ENCODE data around the gene GNB3.
"Not testable (repeated sequence)": the region's sequence is repeated elsewhere in the genome, so short reads cannot be mapped to it uniquely, and the experiment has no call there.

The GNB3 gene

GRCh38 chr12:6867413-6868210, 26.9 kb downstream of the GNB3 start, which contains the start of gene TPI1:
Gene TPI1, plus strand, starts transcription at chr12:6867531. Its CDS starts 36 bp downstream, at chr12:6867567.
- H3K9me3 ChIP-seq (ENCODE audit: severe bottlenecking) = no peaks in the 10 kb centered on the region
- no peaks in the 10 kb centered on the region for H3K27me3 ChIP-seq (ENCODE audit: insufficient read depth, poor library complexity, severe bottlenecking)
- peaks cover 59% of the 10 kb centered on the region for H3K36me3 ChIP-seq (ENCODE audit: low read depth)
- H3K27ac ChIP-seq (ENCODE audit: poor library complexity, severe bottlenecking) = peak within 1 kb of the TSS; percentile 88
- ATAC-seq (ENCODE audit: low read depth) (peak; percentile 57), DNase-seq (ENCODE audit: low spot score) (peak; percentile 82)
- peak within 1 kb of the TSS; percentile 97 for H3K4me3 ChIP-seq (ENCODE audit: severe bottlenecking)
- TF ChIP-seq CTCF (IDR thresholded peaks at IDR 0.05; ENCODE audit: poor library complexity, severe bottlenecking) = no peak
- H3K4me1 ChIP-seq (ENCODE audit: insufficient read depth, poor library complexity, severe bottlenecking) = peaks cover 6% of the 10 kb centered on the region

- no peak for TF ChIP-seq CTCF (IDR thresholded peaks at IDR 0.05; ENCODE audit: poor library complexity, severe bottlenecking)
- H3K9me3 ChIP-seq (ENCODE audit: severe bottlenecking) = no peaks in the 10 kb centered on the region
- no peak for ATAC-seq (ENCODE audit: low read depth)
- H3K27me3 ChIP-seq (ENCODE audit: insufficient read depth, poor library complexity, severe bottlenecking) = no peaks in the 10 kb centered on the region
- peaks cover 6% of the 10 kb centered on the region for H3K4me1 ChIP-seq (ENCODE audit: insufficient read depth, poor library complexity, severe bottlenecking)
- peaks cover 52% of the 10 kb centered on the region for H3K36me3 ChIP-seq (ENCODE audit: low read depth)
- DNase-seq (ENCODE audit: low spot score) = no peak
- peak overlapping the region; percentile 88 for H3K27ac ChIP-seq (ENCODE audit: poor library complexity, severe bottlenecking)
- H3K4me3 ChIP-seq (ENCODE audit: severe bottlenecking) = peak overlapping the region; percentile 97
Observed at GRCh38 chr12:6868211-6869048, 27.7 kb downstream of the GNB3 start.

GRCh38 chr12:6869049-6870021, 28.6 kb downstream of the GNB3 start:
- Histone ChIP-seq H3K27me3 (ENCODE audit: insufficient read depth, poor library complexity, severe bottlenecking) (no peaks in the 10 kb centered on the region), H3K36me3 (ENCODE audit: low read depth) (peaks cover 45% of the 10 kb centered on the region), H3K4me3 (ENCODE audit: severe bottlenecking) (peak overlapping the region; percentile 97), H3K9me3 (ENCODE audit: severe bottlenecking) (no peaks in the 10 kb centered on the region), H3K4me1 (ENCODE audit: insufficient read depth, poor library complexity, severe bottlenecking) (peaks cover 6% of the 10 kb centered on the region), H3K27ac (ENCODE audit: poor library complexity, severe bottlenecking) (peak overlapping the region; percentile 88)
- peak; percentile 91 for TF ChIP-seq CTCF (IDR thresholded peaks at IDR 0.05; ENCODE audit: poor library complexity, severe bottlenecking)
- DNase-seq (ENCODE audit: low spot score) = no peak
- no peak for ATAC-seq (ENCODE audit: low read depth)

- not testable (repeated sequence) for H3K4me1 ChIP-seq (ENCODE audit: insufficient read depth, poor library complexity, severe bottlenecking); H3K9me3 ChIP-seq (ENCODE audit: severe bottlenecking); H3K27me3 ChIP-seq (ENCODE audit: insufficient read depth, poor library complexity, severe bottlenecking); ATAC-seq (ENCODE audit: low read depth); H3K4me3 ChIP-seq (ENCODE audit: severe bottlenecking); DNase-seq (ENCODE audit: low spot score)
- peaks cover 37% of the 10 kb centered on the region for H3K36me3 ChIP-seq (ENCODE audit: low read depth)
- H3K27ac ChIP-seq (ENCODE audit: poor library complexity, severe bottlenecking) = peak overlapping the region; percentile 88
Observed at GRCh38 chr12:6870304-6870703, 29.6 kb downstream of the GNB3 start.
